BLaER1 treated with 17β-estradiol and CSF1 and Interleukin-3, amounts not matched to agents 10 nM and 100 nM (cell line): ENCODE measurements around the gene BCR.

ENCODE experiments used
- H3K27ac ChIP-seq, 11 experiments: shearing (Covaris generic); formaldehyde crosslinking; 2 replicates each; pipeline ENCODE4 v1.8.1; 2022
- H3K27me3 ChIP-seq, 11 experiments: shearing (Covaris generic); formaldehyde crosslinking; 2 replicates each; pipeline ENCODE4 v1.8.1; 2022
- H3K36me3 ChIP-seq, 11 experiments: shearing (Covaris generic); formaldehyde crosslinking; 2 replicates each; pipeline ENCODE4 v1.8.1; 2022
- H3K4me1 ChIP-seq, 10 experiments: shearing (Covaris generic); formaldehyde crosslinking; 2 replicates each; pipeline ENCODE4 v1.8.1; 2022
- H3K4me2 ChIP-seq, 11 experiments: shearing (Covaris generic); formaldehyde crosslinking; 2 replicates each; pipeline ENCODE4 v1.8.1; 2022
- H3K4me3 ChIP-seq, 10 experiments: shearing (Covaris generic); formaldehyde crosslinking; 2 replicates each; pipeline ENCODE4 v1.8.1; 2022
- H3K9ac ChIP-seq, 11 experiments: shearing (Covaris generic); formaldehyde crosslinking; 2 replicates each; pipeline ENCODE4 v1.8.1; 2022
- H3K9me3 ChIP-seq, 11 experiments: shearing (Covaris generic); formaldehyde crosslinking; replicated peaks in 1 of 11; 2 replicates each; pipeline ENCODE4 v1.8.1; 2022
- H4K20me1 ChIP-seq, 11 experiments: shearing (Covaris generic); formaldehyde crosslinking; 2 replicates each; pipeline ENCODE4 v1.8.1; 2022
- Cebpa-rat ChIP-seq, 11 experiments: shearing (Covaris generic); IDR thresholded peaks; 2 replicates each; pipeline ENCODE4 v1.8.1; 2022

Gene BCR

GRCh38 chr22:23257889-23258825 is 77.8 kb downstream of the BCR start:
- no peak overlapping the region for H3K4me3 ChIP-seq
- H4K20me1 ChIP-seq, result peaks cover 0 to 100% (median 62%) of the 10 kb centered on the region in 11 experiments; a peak in 19 of 22 replicates
- peak overlapping the region in 1 of 11 experiments; percentile 33; a peak in 1 of 22 replicates for H3K9ac ChIP-seq
- H3K4me1 ChIP-seq, result peaks cover 49 to 86% (median 74%) of the 10 kb centered on the region in 10 experiments
- H3K36me3 ChIP-seq, result peaks cover 31 to 98% (median 91%) of the 10 kb centered on the region in 11 experiments
- peak overlapping the region in 1 of 11 experiments; percentile 7; a peak in 2 of 22 replicates for H3K4me2 ChIP-seq
- no peaks in the 10 kb centered on the region for H3K27me3 ChIP-seq
- no peak for TF ChIP-seq Cebpa-rat (IDR thresholded peaks at IDR 0.05)
- no peak overlapping the region; a peak in 2 of 22 replicates for H3K27ac ChIP-seq
- H3K9me3 ChIP-seq, result no peaks in the 10 kb centered on the region

- Histone ChIP-seq H4K20me1 (peaks cover 0 to 100% (median 59%) of the 10 kb centered on the region in 11 experiments; a peak in 19 of 22 replicates), H3K4me2 (peak overlapping the region in 2 of 11 experiments; percentile 3 to 7; a peak in 2 of 22 replicates), H3K27ac (peak overlapping the region in 2 of 11 experiments; percentile 13 to 16; a peak in 2 of 22 replicates), H3K4me3 (no peak overlapping the region), H3K4me1 (peaks cover 49 to 87% (median 75%) of the 10 kb centered on the region in 10 experiments), H3K9me3 (no peaks in the 10 kb centered on the region), H3K27me3 (no peaks in the 10 kb centered on the region), H3K36me3 (peaks cover 28 to 98% (median 91%) of the 10 kb centered on the region in 11 experiments), H3K9ac (no peak overlapping the region)
- TF ChIP-seq Cebpa-rat (IDR thresholded peaks at IDR 0.05), result no peak
Measured at GRCh38 chr22:23258826-23259170, 78.5 kb downstream of the BCR start.

GRCh38 chr22:23259916-23260644 is 79.8 kb downstream of the BCR start:
- Histone ChIP-seq H3K27ac (peak overlapping the region in 4 of 11 experiments; percentile 5 to 52 (median 12); a peak in 7 of 22 replicates), H3K36me3 (peaks cover 15 to 98% (median 91%) of the 10 kb centered on the region in 11 experiments; a peak in 21 of 22 replicates), H3K27me3 (no peaks in the 10 kb centered on the region), H3K9me3 (no peaks in the 10 kb centered on the region), H3K4me2 (peak overlapping the region in 10 of 11 experiments; percentile 78 to 95 (median 88); a peak in 17 of 22 replicates), H4K20me1 (peaks cover 0 to 100% (median 56%) of the 10 kb centered on the region in 11 experiments; a peak in 19 of 22 replicates), H3K9ac (peak overlapping the region in 7 of 11 experiments; percentile 7 to 51 (median 22); a peak in 4 of 22 replicates), H3K4me3 (no peak overlapping the region), H3K4me1 (peaks cover 49 to 99% (median 81%) of the 10 kb centered on the region in 10 experiments)
- no peak for TF ChIP-seq Cebpa-rat (IDR thresholded peaks at IDR 0.05)

- TF ChIP-seq Cebpa-rat (IDR thresholded peaks at IDR 0.05), result no peak
- H3K4me3 ChIP-seq, result no peak overlapping the region
- H4K20me1 ChIP-seq, result peaks cover 0 to 100% (median 52%) of the 10 kb centered on the region in 11 experiments; a peak in 19 of 22 replicates
- H3K4me2 ChIP-seq, result peak overlapping the region; percentile 42 to 95 (median 87)
- H3K36me3 ChIP-seq, result peaks cover 15 to 97% (median 88%) of the 10 kb centered on the region in 11 experiments; a peak in 21 of 22 replicates
- H3K27me3 ChIP-seq, result no peaks in the 10 kb centered on the region
- peak overlapping the region in 5 of 11 experiments; percentile 5 to 52 (median 10); a peak in 6 of 22 replicates for H3K27ac ChIP-seq
- H3K9ac ChIP-seq, result peak overlapping the region in 6 of 11 experiments; percentile 7 to 67 (median 46); a peak in 5 of 22 replicates
- H3K9me3 ChIP-seq, result no peaks in the 10 kb centered on the region
- peaks cover 46 to 99% (median 78%) of the 10 kb centered on the region in 10 experiments for H3K4me1 ChIP-seq
Measured at GRCh38 chr22:23260645-23261581, 80.6 kb downstream of the BCR start.

GRCh38 chr22:23261900-23262450 is 81.7 kb downstream of the BCR start:
- Histone ChIP-seq H3K9me3 (no peaks in the 10 kb centered on the region), H3K27ac (peak overlapping the region in 10 of 11 experiments; percentile 34 to 78 (median 68); a peak in 19 of 22 replicates), H3K4me1 (peaks cover 36 to 100% (median 80%) of the 10 kb centered on the region in 10 experiments), H3K9ac (peak overlapping the region; percentile 3 to 70 (median 48); a peak in 19 of 22 replicates), H3K27me3 (no peaks in the 10 kb centered on the region), H3K4me2 (peak overlapping the region; percentile 78 to 95 (median 87)), H3K4me3 (peak overlapping the region in 6 of 10 experiments; percentile 1 to 31 (median 23); a peak in 5 of 20 replicates), H4K20me1 (peaks cover 0 to 100% (median 51%) of the 10 kb centered on the region in 11 experiments; a peak in 20 of 22 replicates), H3K36me3 (peaks cover 15 to 97% (median 77%) of the 10 kb centered on the region in 11 experiments; a peak in 21 of 22 replicates)
- TF ChIP-seq Cebpa-rat (IDR thresholded peaks at IDR 0.05), result no peak

GRCh38 chr22:23262518-23263332 is 82.4 kb downstream of the BCR start:
- peaks cover 14 to 97% (median 69%) of the 10 kb centered on the region in 11 experiments; a peak in 21 of 22 replicates for H3K36me3 ChIP-seq
- peak overlapping the region; percentile 3 to 70 (median 48); a peak in 17 of 22 replicates for H3K9ac ChIP-seq
- peaks cover 29 to 100% (median 82%) of the 10 kb centered on the region in 10 experiments for H3K4me1 ChIP-seq
- no peak for TF ChIP-seq Cebpa-rat (IDR thresholded peaks at IDR 0.05)
- H3K9me3 ChIP-seq, result no peaks in the 10 kb centered on the region
- H3K27me3 ChIP-seq, result no peaks in the 10 kb centered on the region
- H3K4me3 ChIP-seq, result peak overlapping the region in 6 of 10 experiments; percentile 1 to 31 (median 23); a peak in 5 of 20 replicates
- peak overlapping the region; percentile 78 to 95 (median 87) for H3K4me2 ChIP-seq
- peaks cover 0 to 100% (median 51%) of the 10 kb centered on the region in 11 experiments; a peak in 20 of 22 replicates for H4K20me1 ChIP-seq
- H3K27ac ChIP-seq, result peak overlapping the region in 10 of 11 experiments; percentile 34 to 78 (median 68); a peak in 19 of 22 replicates
